DMS114 treated with DMSO at 0.1 percent for 48 hours (cell line): ENCODE measurements around the gene KIF5B.
"Not testable (repeated sequence)": the region's sequence is repeated elsewhere in the genome, so short reads cannot be mapped to it uniquely, and the experiment has no call there.

Experiments
- DNase-seq: peaks from one replicate; lab custom pipeline; 2025; ENCODE audit not compliant: unreplicated experiment; lab: John Stamatoyannopoulos, UW

KIF5B gene

GRCh38 chr10:32017044-32017443 is 39.2 kb downstream of the KIF5B start:
- no peak for DNase-seq

GRCh38 chr10:32015386-32015785 is 40.8 kb downstream of the KIF5B start:
- DNase-seq, result no peak

GRCh38 chr10:32007026-32007425 is 49.2 kb downstream of the KIF5B start:
- no peak for DNase-seq

- peak; percentile 52 for DNase-seq
Measured at GRCh38 chr10:32005050-32005449, 51.2 kb downstream of the KIF5B start.

- no peak for DNase-seq
Measured at GRCh38 chr10:32004161-32004591, 52.0 kb downstream of the KIF5B start.

GRCh38 chr10:32002531-32002930 is 53.7 kb downstream of the KIF5B start:
- DNase-seq, result no peak

GRCh38 chr10:32000937-32001336 is 55.3 kb downstream of the KIF5B start:
- no peak for DNase-seq

GRCh38 chr10:31999836-32000235 is 56.4 kb downstream of the KIF5B start:
- DNase-seq, result no peak

- DNase-seq, result no peak
Measured at GRCh38 chr10:31999070-31999660, 57.1 kb downstream of the KIF5B start.

- DNase-seq, result no peak
Measured at GRCh38 chr10:31994926-31995325, 61.3 kb downstream of the KIF5B start.

GRCh38 chr10:31990937-31991336 is 65.3 kb downstream of the KIF5B start:
- DNase-seq, result no peak

GRCh38 chr10:31987786-31988185 is 68.4 kb downstream of the KIF5B start:
- not testable (repeated sequence) for DNase-seq

- no peak for DNase-seq
Measured at GRCh38 chr10:31982111-31982510, 74.1 kb downstream of the KIF5B start.

- no peak for DNase-seq
Measured at GRCh38 chr10:31980471-31980870, 75.8 kb downstream of the KIF5B start.

- not testable (repeated sequence) for DNase-seq
Measured at GRCh38 chr10:31979071-31979470, 77.2 kb downstream of the KIF5B start.

- no peak for DNase-seq
Measured at GRCh38 chr10:31978156-31978483, 78.1 kb downstream of the KIF5B start.

GRCh38 chr10:31977440-31978155 is 78.6 kb downstream of the KIF5B start:
- DNase-seq, result no peak

GRCh38 chr10:31975157-31975765 is 81.0 kb downstream of the KIF5B start:
- no peak for DNase-seq

- no peak for DNase-seq
Measured at GRCh38 chr10:31974434-31975124, 81.6 kb downstream of the KIF5B start.

GRCh38 chr10:31972519-31973041 is 83.6 kb downstream of the KIF5B start:
- no peak for DNase-seq

GRCh38 chr10:31969847-31970246 is 86.4 kb downstream of the KIF5B start:
- DNase-seq, result not testable (repeated sequence)

GRCh38 chr10:31963589-31963980 is 92.6 kb downstream of the KIF5B start:
- DNase-seq, result no peak
